GM23248 (cell line): ENCODE measurements around the gene SPOCK2.

Source experiments
- EZH2 ChIP-seq: fragments of 200-600 bp; sonication (generic); IDR thresholded peaks from 2 replicates; pipeline ENCODE4 v1.6.1; 2018; ENCODE audit warnings: antibody characterized with exemption, mild to moderate bottlenecking; ENCODE audit not compliant: insufficient read depth, poor library complexity, severe bottlenecking
- EZH2phosphoT487 ChIP-seq: fragments of 200-600 bp; sonication (generic); IDR thresholded peaks from 2 replicates; pipeline ENCODE4 v1.6.1; 2018; ENCODE audit warnings: antibody characterized with exemption, moderate library complexity, mild to moderate bottlenecking, low read depth; ENCODE audit not compliant: insufficient read depth

DNA sequence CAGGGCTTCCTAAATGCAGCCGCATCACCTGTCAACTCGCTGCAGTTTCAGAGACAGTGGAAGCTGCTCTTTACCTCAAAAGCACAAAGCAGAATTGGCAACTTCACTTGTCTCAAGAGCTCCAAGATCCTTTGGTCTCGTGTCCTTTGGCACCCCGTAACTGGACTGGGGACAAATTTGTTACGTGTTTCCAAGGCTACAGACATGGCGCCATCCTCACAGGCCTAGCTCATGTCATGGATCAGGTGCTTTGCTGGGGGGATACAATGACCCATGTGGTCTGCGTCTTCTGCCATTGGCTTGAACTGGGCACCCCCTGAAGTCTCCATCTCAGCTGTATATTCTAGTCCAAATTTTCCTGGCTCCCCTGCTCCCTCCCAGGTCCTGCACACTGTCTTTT lies 75.6 kb downstream of the SPOCK2 start:
- TF ChIP-seq EZH2 (no peak), EZH2phosphoT487 (no peak)
